ENCODE measurements around the gene NCKAP5. TPM values are rescaled to one million over a fixed set of nuclear protein-coding genes. Genes with fewer than 3 reads are reported as not detected.

The NCKAP5 gene
- total RNA-seq, 2 donors from 2014 or later = 2.0 to 7.1 TPM

DNA sequence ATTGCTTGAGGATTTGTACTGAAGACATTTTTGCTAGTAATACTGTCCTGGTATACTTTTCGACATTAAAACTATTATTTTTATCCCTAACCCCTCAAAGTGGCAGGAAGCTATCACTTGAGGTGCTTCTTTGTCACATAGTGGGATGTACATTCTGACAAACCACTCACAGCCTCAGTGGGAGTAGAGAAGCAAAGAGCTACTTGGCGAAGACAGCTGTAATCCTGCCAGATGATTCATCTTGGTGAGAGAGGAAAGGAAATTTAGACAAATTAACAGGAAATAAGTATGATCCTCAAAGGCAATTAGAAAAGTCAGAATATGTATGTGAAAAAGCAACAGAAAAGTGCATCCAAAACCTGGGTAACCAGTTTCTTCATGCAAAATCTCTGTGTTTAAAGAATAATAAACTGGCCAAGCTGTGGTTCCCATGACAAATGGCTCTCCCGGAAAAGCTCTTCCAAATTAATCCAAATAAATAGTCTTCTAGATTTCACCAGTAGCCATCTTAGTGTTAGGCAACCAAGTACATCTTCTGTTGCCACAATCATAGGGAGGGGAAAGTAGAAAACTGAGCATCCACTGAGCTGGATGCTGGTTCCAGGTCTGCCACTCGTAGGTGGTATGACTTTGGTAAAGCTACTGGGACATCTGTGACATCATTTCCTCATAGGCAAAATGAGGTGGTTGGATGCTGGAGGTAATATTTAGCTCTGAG, 590.3 kb downstream of the NCKAP5 start:
- DNase-seq (ENCODE audit: low spot score) = no peak
- H3K27me3 ChIP-seq (replicated peaks; ENCODE audit: insufficient read depth) = no peaks in the 10 kb centered on the region
- 76% methylated on average over 4 of the region's 4 CpGs for WGBS
- no peak overlapping the region for H3K4me3 ChIP-seq
- no peaks in the 10 kb centered on the region for H3K9me3 ChIP-seq
- intact Hi-C loops (cut with DNase I) = no loop called here
- no peaks in the 10 kb centered on the region for H3K4me1 ChIP-seq (replicated peaks)
- TF ChIP-seq POLR2A (IDR thresholded peaks at IDR 0.05) (no peak), POLR2AphosphoS5 (IDR thresholded peaks at IDR 0.05) (no peak)
- TF ChIP-seq, protein P1, sequence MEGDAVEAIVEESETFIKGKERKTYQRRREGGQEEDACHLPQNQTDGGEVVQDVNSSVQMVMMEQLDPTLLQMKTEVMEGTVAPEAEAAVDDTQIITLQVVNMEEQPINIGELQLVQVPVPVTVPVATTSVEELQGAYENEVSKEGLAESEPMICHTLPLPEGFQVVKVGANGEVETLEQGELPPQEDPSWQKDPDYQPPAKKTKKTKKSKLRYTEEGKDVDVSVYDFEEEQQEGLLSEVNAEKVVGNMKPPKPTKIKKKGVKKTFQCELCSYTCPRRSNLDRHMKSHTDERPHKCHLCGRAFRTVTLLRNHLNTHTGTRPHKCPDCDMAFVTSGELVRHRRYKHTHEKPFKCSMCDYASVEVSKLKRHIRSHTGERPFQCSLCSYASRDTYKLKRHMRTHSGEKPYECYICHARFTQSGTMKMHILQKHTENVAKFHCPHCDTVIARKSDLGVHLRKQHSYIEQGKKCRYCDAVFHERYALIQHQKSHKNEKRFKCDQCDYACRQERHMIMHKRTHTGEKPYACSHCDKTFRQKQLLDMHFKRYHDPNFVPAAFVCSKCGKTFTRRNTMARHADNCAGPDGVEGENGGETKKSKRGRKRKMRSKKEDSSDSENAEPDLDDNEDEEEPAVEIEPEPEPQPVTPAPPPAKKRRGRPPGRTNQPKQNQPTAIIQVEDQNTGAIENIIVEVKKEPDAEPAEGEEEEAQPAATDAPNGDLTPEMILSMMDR (IDR thresholded peaks at IDR 0.05) = no peak
- H3K36me3 ChIP-seq = no peaks in the 10 kb centered on the region
- H3K27ac ChIP-seq = no peak overlapping the region

DNA sequence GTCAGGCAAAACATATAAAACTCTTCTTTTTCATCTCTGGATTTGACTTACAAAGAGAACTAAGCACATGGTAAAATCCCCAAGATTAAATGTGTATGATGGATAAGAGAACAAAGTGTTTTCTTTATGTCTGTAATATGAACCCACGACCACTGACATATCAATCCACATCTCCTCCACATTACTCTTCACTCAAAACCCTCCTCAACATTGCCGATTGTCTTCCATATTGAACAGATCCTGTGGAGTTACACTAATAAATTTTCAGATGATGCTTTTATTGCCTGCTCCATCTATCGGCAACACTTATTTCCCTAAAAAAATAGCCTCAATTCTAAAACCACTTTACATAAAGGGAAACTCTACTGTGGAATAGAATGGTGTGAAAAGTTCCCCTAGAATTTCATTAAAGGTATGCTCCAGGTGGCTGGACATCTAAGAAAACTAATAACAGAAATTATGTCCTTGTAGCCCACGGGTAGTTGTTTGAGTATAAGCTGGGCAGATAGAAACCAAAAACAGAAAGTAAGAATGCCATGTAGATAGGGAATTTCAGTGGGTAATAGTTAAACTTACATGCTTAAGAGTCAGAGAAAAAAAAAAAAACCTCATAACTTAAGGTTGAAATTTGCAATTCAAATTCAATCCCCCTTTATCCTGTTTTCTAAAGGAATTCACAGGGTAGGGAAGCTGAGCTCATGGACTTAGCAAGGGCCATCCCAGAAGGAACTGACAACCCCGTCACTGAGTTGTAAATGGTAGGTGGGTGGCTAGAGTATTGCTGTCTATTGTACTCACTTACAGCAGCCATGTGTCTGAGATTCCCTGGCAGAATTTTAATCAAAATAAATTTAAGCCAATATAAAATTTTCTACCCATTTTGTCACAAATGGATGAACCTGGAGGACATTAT, 592.8 kb downstream of the NCKAP5 start:
- DNase-seq (ENCODE audit: low spot score) = no peak
- no peaks in the 10 kb centered on the region for H3K9me3 ChIP-seq
- no peak overlapping the region for H3K4me3 ChIP-seq
- no peaks in the 10 kb centered on the region for H3K4me1 ChIP-seq (replicated peaks)
- H3K36me3 ChIP-seq = no peaks in the 10 kb centered on the region
- TF ChIP-seq, protein P1 (IDR thresholded peaks at IDR 0.05) = no peak
- TF ChIP-seq POLR2A (IDR thresholded peaks at IDR 0.05) (no peak), POLR2AphosphoS5 (IDR thresholded peaks at IDR 0.05) (no peak)
- H3K27ac ChIP-seq = no peak overlapping the region
- intact Hi-C loops (cut with DNase I) = no loop called here
- no peaks in the 10 kb centered on the region for H3K27me3 ChIP-seq (replicated peaks; ENCODE audit: insufficient read depth)
- 52% methylated on average over 5 of the region's 5 CpGs for WGBS

DNA sequence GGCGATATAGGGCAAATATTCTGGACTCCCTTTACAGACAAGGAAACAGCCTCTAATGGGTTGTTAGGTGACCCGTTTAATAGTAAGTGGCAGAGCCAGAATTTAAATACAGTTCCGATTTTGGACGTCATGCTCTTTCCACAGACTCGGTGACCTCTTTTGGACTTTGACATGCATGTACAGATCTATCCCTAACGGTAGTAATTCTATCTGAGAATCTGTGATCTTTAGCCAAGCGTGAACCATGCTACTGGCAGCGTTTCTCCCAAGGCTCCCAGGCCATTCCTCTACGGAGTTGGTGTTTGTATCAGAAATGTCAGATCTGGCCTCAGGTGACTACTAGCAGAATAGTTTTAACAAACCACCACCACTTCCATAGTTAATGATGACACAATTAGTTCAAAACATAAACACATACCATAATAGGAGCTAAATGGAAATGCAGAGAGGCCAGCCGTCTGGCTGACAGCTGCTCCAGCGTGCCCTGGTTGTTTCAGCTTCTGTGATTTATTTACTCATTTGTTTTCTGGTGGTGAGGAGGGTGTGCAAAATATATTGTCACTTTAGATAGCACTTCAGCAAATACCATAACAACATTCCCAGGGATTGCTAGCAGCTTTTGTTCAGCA, 593.7 kb downstream of the NCKAP5 start:
- no peak for DNase-seq (ENCODE audit: low spot score)
- Histone ChIP-seq H3K4me1 (replicated peaks) (no peaks in the 10 kb centered on the region), H3K4me3 (no peak overlapping the region), H3K27ac (no peak overlapping the region), H3K36me3 (no peaks in the 10 kb centered on the region), H3K27me3 (replicated peaks; ENCODE audit: insufficient read depth) (no peaks in the 10 kb centered on the region), H3K9me3 (no peaks in the 10 kb centered on the region)
- 67% methylated on average over 11 of the region's 11 CpGs for WGBS
- intact Hi-C loops (cut with DNase I) = no loop called here
- TF ChIP-seq, protein P1 (IDR thresholded peaks at IDR 0.05) = no peak
- no peak for TF ChIP-seq POLR2AphosphoS5 (IDR thresholded peaks at IDR 0.05)
- TF ChIP-seq POLR2A (IDR thresholded peaks at IDR 0.05) = no peak

DNA sequence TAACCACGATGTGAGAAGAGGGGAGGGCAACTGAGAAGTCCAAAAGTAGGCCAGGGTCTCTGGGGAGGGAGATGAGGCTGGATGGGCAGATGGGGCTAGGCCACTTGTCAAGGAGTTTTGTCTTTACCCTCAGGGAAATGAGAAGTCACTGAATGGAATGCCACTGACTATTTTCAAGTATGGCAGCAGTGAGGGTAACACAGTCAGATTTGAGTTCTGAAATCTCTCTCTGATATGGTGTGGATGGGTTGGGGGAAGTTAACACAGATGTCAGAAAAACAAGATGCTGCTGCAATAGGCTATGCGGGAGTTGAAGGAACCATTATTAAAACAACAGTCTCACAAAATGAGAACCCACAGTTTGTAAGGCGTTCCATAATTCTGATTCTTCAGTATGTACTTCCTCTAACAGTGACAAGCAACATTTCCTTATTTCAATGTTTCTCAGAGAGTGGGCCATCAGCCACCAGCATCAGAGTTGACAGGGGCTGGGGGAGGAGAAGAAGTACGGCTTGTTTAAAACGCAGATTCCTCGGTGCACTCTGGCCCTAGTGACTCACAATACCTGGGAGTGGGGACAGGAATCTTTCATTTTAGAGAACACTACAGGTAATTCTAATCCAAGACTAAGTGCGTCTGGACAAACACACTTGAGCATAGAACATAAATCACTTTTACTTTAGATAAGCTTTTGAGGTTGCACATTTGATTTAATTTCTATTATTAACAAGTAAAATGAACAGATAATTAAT, 596.8 kb downstream of the NCKAP5 start:
- Histone ChIP-seq H3K27ac (no peak overlapping the region), H3K4me1 (replicated peaks) (no peaks in the 10 kb centered on the region), H3K27me3 (replicated peaks; ENCODE audit: insufficient read depth) (no peaks in the 10 kb centered on the region), H3K36me3 (no peaks in the 10 kb centered on the region), H3K9me3 (no peaks in the 10 kb centered on the region), H3K4me3 (no peak overlapping the region)
- TF ChIP-seq POLR2AphosphoS5 (IDR thresholded peaks at IDR 0.05) = no peak
- TF ChIP-seq POLR2A (IDR thresholded peaks at IDR 0.05) = no peak
- DNase-seq (ENCODE audit: low spot score) = no peak
- intact Hi-C loops (cut with DNase I) = no loop called here
- WGBS = 78% methylated on average over 7 of the region's 7 CpGs

Data from prostate gland (tissue), 2 donors.